HG02840 (cell line): ENCODE results near the gene FPR3.
"Not testable (repeated sequence)": the region's sequence is repeated elsewhere in the genome, so short reads cannot be mapped to it uniquely, and the experiment has no call there.

ENCODE experiments used
- ATAC-seq: cut with Tn5 transposase; IDR thresholded peaks from one replicate; pipeline ENCODE4 v1.9.1; 2021; ENCODE audit warnings: mild to moderate bottlenecking, moderate library complexity, moderate number of reproducible peaks; ENCODE audit not compliant: unreplicated experiment, low FRiP score

The FPR3 gene

DNA sequence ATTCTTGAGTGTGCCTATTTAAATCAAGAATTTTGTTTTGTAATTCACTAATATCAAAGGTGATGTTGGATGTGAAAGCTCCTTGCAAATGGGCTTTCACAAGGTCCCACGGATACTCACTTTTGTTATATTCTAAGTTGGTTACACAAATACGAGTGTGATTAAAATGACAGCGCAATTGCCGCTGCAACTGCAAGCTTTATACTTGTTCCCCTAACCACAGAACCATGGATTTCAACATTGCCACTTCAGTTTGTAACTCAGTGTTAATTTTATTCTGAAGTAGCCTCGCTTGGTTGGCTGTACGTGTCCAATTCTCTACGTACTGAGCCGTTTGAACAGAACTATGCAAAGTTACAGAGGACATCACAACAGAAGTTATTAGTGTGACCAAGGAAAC, 10.4 kb downstream of the FPR3 start:
- not testable (repeated sequence) for ATAC-seq

DNA sequence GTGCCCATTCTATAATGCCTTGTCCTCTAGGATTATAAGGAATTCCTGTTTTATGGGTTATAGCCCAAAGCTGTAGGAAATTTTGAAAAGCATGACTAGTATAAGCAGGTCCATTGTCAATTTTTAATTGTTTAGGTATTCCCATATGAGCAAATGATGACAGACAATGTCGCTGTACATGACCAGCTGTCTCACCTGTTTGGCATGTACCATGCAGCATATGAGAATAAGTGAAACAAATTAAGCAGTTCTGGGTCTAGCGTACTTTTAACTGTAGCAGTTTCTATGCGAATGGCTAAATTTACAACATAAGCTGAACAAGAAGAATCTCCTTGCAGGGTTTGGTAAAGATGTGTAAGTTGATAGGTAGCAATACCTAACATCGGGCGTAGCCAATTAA, 11.6 kb downstream of the FPR3 start:
- not testable (repeated sequence) for ATAC-seq

DNA sequence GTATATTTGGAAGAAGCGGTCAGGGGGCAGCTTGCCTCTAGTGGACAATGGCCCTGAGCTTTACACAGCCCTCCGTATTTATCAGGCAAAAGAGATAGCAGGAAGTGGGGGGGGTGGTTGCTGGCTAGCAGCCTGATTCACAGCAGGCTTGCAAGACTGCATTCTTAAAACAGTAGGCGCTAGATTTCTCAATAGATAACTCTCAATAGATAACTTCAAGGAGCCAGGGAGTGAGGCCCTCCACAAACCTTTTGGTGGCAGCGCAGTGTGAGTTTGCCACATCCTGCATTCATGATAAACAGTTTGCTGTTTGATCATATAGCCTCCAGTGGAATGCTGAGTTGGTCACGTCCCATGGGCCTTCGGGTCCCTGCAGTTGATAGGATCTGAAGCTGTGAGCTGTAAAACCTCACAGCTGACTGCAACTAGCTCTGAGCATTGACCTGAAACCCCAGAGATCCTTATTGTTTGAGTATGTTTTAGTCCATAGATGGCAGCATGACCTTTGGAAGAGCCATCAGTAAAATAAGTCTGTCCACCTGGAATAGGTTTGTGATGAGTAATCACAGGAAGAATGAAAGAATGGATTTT, 12.2 kb downstream of the FPR3 start:
- no peak for ATAC-seq

DNA sequence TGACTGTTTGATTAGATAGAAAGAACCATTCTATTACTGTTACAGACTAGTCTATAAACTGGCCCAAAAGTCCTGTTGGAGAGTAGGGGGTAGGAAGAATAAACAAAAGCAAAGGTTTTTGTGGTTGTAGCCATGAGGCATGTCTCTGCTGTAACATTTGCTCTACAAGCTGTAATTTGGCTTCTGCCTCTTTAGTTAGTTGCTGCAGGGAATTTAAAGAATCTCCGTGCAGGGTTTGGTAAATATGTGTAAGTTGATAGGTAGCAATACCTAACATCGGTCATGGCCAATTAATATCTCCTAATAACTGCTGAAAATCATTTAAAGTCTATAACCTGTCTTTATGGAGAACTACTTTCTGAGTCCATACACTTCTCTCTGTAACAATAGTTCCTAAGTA, 13.0 kb downstream of the FPR3 start:
- ATAC-seq = no peak

DNA sequence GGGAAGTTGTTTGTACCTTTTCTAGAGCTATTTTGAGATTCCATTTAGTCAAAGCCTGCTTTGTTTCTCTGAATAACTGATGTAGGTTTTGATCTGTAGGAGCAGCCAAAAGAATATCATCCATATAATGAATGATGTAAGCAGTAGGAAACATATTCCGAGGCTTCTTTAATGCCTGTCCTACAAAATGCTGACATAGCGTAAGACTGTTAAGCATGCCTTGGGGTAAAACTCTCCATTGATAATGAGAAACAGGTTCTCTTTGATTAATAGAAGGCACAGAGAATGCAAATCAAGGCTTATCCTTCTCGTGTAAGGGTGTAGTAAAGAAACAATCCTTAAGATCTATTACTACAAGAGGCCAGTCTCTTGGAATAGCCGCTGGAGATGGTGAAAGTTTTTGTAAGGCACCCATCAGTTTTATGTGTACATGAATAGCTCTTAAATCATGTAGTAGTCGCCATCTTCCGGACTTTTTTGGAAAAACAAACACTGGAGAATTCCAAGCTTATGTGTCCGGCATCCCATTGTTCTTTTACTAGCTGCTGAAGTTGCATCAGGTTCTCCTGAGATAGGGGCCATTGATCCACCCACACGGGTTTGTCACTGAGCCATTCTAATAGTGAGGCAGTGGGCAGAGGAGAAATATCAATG, 13.5 kb downstream of the FPR3 start:
- no peak for ATAC-seq

DNA sequence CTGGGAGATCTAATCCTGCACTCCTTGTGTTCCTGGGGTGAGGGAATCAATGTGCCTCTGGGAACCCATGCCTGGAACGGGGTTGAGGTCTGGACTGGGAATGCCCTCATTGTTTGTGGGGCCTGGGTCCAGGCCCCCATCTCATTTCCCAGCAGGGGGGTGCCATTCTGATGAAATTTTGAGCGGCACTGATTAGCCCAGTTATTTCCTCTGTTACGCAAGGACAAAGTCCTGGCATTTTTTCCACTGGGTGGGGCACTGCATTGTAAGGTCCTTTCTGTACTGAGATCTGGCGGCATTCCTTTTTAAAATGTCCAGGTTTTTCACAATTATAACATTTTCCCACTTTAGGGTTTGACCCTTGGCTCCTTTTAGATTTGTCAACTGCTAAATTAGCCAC, 14.8 kb downstream of the FPR3 start:
- no peak for ATAC-seq

DNA sequence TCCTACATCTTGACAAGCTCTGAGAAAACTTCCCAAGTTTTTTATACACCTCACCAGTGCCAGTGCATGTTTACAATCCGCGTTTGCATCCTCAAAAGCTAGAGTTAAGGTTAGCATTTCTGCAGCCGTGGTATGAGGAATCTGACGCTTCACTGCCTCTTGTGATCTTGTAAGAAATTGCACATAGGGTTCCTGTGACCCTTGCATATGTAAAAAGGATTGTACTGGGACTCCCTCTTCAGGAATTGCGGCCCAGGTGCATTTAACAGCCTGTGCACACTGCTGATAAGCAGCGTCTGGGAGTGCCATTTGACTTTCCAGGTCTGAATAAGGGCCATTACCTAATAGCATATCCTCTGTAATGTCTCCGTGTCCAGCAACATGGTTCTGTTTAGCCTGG, 15.3 kb downstream of the FPR3 start:
- ATAC-seq = no peak

DNA sequence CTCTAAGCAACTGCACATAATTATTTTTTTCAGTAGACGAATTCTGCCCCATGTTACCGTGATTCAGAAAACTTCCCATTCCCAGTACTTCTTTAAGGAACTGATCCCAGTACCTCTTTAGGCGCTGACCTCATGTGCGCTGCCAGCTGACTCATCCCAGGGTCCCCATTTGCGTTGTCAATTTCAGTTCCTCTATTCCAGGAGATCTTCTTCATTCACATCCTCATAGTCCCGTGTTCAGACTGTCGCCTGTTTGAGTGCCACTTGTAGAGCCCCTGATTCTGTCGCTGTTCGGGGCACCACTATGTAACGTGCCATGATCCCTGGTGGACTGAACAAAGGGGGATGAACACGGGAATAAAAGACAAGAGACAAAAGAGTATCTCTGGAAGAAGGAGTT, 16.4 kb downstream of the FPR3 start:
- ATAC-seq = no peak

DNA sequence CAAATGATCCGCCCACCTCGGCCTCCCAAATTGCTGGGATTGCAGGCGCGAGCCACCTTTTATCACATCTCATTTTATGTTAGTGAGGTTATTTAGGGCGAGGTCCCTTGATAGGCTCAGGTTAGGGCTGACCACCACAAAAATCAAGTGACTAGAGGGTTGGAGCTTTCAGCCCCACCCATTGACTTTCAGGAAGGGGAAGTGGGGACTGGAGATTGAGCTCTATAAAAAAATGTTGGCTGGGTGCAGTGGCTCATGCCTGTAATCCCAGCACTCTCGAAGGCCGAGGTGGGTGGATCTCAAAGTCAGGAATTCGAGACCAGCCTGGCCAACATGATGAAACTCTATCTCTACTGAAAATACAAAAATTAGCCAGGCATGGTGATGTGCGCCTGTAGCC, 20.1 kb downstream of the FPR3 start:
- ATAC-seq = no peak

DNA sequence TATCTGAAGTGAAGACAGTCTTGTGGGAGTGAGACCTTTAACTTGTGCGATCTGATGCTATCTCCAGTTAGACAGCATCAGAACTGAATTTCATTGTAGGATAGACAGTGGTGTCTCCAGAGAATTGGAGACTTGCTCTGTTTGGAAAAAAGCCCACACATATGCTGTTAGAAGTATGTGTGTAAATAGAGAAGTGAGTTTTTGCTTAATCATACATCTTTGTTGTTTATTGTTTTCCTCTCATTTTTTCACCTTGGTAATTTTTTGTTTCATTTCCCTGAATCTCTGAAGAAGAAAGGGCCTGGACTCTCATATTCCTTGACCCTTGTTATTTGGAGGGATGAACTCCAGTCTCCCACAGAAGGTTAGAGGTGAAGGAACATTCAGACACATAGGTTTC, 21.8 kb downstream of the FPR3 start:
- ATAC-seq = no peak

DNA sequence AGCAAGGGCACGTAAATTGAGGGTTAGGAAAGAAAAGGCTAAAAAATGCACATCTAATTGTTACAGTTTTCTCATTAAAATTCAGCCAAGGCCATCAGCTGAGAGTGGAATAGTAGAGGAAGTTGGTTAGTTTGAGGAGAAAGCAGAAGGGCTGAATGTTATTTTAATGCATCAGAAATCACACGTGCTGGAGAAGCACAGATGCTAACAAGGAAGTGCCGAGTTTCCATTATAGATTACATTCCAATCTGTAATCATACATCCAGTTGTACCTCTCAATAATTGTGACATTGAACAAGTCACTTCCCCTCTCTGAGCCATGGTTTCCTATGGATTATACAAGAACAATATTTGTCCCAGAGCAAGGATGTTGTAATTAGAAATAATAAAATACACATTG, 25.1 kb downstream of the FPR3 start:
- ATAC-seq = no peak

DNA sequence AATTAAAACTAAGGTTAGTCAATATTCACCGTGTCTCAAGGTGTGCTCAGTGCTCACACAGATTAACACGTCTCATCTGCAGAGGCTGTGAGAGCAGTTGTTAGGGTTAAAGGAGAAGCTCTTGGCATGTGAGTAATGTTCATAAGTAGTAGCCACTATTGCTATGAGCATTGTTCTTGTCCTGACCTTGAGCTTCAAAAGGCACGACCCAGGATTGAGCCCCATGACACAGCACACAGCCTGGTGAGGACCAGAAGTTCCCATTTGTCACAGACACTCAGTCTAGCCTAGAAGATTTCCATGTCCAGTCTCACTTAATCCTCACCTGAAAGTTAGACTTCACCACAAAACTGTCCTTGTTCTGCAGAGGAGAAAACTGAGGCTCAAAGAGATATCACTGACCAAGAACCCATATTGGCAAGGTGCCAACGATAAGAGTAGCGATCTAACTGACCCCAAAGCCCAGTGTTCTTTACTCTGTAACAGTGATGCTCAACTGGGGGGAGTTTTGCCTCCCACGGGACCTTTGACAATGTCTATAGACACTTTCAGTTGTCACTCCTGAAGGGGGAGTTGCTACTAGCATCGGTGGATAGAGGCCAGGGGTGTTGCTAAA, 26.0 kb downstream of the FPR3 start:
- no peak for ATAC-seq

DNA sequence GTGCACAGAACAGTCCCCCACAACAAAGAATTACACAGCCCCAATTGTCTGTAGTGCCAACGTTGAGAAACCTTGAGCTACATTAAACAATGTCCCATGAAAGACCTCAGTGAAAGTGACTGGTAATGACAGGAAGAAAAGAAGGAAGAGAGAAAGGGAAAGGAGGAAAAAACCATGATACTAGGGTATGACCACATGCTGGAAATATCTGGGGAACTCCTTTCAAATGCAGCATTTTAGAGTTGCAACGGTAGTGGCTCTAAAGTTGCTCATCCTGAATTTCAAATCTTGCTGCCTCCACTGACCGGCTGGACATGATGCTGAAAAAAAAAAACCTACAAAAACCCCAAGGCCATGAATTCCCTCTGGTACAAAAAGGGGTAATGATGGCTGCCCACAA, 26.5 kb downstream of the FPR3 start:
- ATAC-seq = no peak

DNA sequence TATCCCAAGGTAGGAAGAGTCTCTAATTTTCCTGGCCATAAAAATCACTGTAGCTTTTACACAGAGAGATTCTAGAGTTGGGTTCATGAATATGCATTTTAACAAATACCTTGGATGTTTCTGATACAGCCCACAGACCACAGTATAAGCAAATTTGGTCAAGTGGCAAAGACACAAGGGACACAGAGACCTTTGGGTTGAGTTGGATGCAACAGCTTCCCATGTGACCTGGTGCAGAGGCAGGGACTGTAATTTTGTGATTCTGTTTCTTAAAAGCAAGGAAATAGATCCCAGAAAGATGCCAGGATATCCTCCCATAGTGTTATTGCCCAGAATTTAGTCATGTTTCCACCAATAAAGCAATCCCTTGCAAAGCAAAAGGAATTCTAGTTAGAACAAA, 27.0 kb downstream of the FPR3 start:
- no peak for ATAC-seq

DNA sequence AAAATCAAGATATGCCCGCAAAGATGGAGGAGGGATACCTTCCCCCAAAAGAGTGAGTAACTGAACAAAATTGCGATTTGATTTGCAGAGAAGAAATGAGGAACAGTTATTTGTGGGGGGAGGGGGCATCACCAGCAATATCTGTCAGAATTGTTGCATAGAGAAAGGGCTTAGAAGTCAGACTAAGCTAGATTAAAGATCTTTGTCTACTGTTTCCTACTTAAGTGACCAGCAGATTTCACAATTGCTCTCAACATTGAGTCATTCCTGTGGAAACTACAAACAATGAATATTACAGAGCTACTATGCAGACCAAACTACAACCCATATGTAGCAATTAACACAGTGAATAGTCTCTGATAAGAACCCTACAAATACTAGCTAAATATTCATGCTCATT, 27.4 kb downstream of the FPR3 start:
- ATAC-seq = no peak

DNA sequence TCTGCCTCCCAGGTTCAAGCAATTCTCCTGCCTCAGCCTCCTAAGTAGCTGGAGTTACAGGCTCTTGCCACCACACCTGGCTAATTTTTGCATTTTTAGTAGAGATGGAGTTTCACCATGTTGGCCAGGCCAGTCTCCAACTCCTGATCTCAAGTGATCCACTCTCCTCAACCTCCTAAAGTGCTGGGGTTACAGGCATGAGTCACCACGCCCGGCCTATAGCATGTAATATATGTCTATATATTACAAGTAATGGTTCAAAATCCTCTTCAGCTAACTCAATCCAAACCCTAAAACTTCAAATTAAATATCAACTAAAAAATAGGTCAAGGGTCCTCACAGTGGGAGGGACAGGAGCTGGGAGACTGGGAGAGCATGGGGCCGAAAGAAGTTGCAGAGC, 28.0 kb downstream of the FPR3 start:
- ATAC-seq = no peak

DNA sequence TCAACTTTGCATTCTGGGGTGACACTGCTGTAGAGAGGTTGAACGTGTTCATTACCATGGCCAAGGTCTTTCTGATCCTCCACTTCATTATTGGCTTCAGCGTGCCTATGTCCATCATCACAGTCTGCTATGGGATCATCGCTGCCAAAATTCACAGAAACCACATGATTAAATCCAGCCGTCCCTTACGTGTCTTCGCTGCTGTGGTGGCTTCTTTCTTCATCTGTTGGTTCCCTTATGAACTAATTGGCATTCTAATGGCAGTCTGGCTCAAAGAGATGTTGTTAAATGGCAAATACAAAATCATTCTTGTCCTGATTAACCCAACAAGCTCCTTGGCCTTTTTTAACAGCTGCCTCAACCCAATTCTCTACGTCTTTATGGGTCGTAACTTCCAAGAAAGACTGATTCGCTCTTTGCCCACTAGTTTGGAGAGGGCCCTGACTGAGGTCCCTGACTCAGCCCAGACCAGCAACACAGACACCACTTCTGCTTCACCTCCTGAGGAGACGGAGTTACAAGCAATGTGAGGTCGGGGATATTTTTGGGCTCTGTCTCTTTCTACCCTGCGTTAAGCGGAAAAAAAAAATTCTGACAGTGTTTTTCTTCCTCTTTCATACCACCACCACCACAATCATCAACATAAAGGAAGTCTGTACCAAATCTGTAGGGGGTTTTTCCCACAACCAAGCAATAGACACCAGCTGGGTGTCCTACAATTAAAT, 29.5 kb downstream of the FPR3 start:
- no peak for ATAC-seq

DNA sequence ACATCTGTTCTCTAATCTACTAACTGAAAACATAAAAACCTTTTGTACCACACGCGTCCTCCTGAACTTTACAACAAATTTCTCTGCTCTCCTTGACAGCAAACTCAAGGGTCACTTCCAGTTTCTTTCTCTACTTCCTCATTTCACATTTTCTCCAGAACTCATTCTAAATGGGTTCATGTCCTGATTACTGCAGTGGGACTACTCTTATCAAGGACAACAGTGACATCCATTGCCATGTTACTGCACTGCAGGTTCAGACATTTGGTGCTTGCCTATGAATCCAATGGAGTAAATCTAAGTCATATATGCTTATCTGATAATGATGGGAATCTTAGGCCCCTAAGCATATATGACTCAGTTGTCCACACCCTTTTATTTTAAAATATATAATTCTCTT, 35.3 kb downstream of the FPR3 start:
- ATAC-seq = no peak

DNA sequence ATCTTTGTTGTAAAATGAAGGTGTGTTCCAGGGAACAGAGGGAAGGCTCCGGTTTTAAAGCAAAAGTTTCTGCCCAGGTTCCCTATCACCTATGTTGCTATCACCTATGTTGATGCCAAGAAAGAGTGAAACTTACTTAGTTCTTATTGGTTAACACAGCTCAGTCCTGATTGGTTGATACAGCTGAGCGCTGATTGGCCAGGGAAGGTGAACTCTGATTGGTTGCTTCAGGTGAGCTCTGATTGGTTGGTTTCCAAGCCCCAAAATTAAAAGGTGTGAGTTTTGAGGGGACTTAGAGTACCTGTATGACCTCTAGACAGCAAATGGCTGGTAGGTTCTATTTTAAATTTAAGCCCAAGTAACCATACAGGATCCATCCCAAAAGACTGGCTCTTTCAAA, 42.2 kb downstream of the FPR3 start:
- no peak for ATAC-seq

DNA sequence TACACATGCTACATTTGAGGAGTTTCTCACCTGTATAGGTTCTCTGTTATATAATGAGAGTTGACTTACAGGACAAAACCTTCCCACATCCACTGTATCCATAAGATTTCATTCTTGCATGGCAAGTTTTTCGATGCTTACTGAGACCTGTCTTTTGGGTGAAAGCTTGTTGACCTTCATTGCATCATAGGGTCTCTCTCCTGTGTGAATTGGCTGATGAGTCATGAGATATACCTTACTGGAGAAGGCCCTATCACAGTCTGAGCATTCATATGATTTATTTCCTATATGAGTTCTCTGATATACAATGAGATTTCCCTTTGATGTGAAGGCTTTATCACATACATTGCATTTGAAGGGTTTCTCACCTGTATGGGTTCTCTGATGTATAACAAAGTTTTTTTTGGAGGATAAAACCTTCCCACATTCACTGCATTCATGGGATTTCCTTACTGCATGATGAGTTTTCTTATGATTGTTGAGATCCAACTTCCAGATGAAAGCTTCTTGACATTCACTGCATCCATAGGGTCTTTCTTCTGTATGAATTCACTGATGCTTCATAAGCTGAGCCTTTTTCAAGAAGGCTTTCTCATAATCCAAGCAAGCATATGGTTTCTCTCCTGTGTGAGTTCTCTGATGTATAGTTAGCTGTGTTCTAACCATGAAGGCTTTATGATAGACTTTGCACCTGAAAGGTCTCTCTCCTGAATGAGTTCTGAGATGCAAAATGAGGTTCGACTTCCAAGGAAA, 67.1 kb downstream of the FPR3 start:
- no peak for ATAC-seq

DNA sequence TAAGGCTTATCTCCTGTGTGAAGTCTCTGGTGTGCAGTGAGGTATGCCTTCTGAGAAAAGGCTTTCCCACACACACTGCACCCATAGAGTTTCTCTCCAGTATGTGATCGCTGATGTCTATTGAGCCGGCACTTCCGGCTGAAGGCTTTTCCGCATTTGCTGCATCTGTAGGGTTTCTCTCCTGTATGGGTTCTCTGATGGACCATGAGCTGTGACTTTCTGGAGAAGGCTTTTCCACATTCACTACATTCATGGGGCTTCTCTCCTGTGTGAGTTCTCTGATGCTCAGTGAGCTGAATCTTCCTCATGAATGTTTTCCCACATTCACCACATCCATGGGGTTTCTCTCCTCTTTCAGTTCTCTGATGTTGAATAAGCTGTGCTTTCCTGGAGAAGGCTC, 78.1 kb downstream of the FPR3 start:
- ATAC-seq = no peak
